Measurements from ENCODE around the gene TENT4A.

- TF ChIP-seq, protein P1, sequence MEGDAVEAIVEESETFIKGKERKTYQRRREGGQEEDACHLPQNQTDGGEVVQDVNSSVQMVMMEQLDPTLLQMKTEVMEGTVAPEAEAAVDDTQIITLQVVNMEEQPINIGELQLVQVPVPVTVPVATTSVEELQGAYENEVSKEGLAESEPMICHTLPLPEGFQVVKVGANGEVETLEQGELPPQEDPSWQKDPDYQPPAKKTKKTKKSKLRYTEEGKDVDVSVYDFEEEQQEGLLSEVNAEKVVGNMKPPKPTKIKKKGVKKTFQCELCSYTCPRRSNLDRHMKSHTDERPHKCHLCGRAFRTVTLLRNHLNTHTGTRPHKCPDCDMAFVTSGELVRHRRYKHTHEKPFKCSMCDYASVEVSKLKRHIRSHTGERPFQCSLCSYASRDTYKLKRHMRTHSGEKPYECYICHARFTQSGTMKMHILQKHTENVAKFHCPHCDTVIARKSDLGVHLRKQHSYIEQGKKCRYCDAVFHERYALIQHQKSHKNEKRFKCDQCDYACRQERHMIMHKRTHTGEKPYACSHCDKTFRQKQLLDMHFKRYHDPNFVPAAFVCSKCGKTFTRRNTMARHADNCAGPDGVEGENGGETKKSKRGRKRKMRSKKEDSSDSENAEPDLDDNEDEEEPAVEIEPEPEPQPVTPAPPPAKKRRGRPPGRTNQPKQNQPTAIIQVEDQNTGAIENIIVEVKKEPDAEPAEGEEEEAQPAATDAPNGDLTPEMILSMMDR (conservative IDR thresholded peaks at IDR 0.05 in 1 of 2, IDR thresholded peaks at IDR 0.05 in 1 of 2; ENCODE audit: extremely low read depth in 1 of 2, insufficient read depth in 1 of 2, low read depth in 1 of 2, low read length in 2 of 2): peak; percentile 44 to 48
- no peak for TF ChIP-seq EZH2 (IDR thresholded peaks at IDR 0.05; ENCODE audit: borderline replicate concordance, low read length)
These were observed 67.7 kb downstream of the TENT4A start for GRCh38 chr5:6780802-6781391.

All from mammary epithelial cell (primary cell).